Left lobe of liver (tissue), 2 donors: ENCODE data around the gene RGS7. TPM values are rescaled to one million over a fixed set of nuclear protein-coding genes. Genes with fewer than 3 reads are reported as not detected.
"Not testable (repeated sequence)": the region's sequence is repeated elsewhere in the genome, so short reads cannot be mapped to it uniquely, and the experiment has no call there.

ENCODE experiments used
- ATAC-seq: fragments of 200-7000 bp; cut with Tn5 transposase; one replicate; pipeline ENCODE4 v1.9.1; 2020; ENCODE audit warnings: mild to moderate bottlenecking, moderate library complexity
- DNase-seq: peaks from one replicate; pipeline ENCODE4 v3.0.0-alpha.2; 2020; ENCODE audit warnings: low spot score
- total RNA-seq: library from RNA; stranded (reverse); gene quantifications from one replicate; pipeline ENCODE4 v1.2.1, GENCODE V29; 2021
- donor health status: DM: no; HTN: no; CAD: no; lungs with moderate emphysema.
- donor health status: DM: no; HTN: yes; CAD: no.

The RGS7 gene
- total RNA-seq, 1 donor from 2014 or later, result 0.18 TPM

- ATAC-seq, result no peak
- no peak for DNase-seq
These were observed 82.3 kb downstream of the RGS7 start for GRCh38 chr1:241274693-241275092.

- DNase-seq, result no peak
- ATAC-seq, result no peak
These were observed 84.2 kb downstream of the RGS7 start for GRCh38 chr1:241272828-241273227.

GRCh38 chr1:241271427-241271826 is 85.6 kb downstream of the RGS7 start:
- DNase-seq, result no peak
- no peak for ATAC-seq

GRCh38 chr1:241270016-241270415 is 87.0 kb downstream of the RGS7 start:
- ATAC-seq (no peak), DNase-seq (no peak)

DNA sequence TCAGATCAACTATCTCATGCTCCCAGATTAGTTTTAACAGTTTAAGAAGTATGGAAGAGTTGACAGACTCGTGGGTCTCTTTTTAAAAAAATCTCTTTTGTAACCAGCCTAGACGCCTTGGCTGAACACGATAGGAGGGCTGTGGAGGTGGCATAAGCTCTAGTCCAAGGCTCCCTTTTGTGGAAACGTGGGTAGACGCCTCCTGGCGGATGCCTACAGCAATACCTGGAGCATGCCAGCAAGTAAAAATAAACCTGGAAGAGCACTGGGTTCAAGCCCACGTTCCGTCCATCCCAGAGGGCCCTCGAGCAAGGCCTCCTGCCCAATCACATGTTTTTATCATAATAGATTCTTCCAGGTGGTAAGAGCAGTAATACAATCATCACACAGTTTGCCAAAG is 87.9 kb downstream of the RGS7 start:
- no peak for DNase-seq
- ATAC-seq, result peak; percentile 74

DNA sequence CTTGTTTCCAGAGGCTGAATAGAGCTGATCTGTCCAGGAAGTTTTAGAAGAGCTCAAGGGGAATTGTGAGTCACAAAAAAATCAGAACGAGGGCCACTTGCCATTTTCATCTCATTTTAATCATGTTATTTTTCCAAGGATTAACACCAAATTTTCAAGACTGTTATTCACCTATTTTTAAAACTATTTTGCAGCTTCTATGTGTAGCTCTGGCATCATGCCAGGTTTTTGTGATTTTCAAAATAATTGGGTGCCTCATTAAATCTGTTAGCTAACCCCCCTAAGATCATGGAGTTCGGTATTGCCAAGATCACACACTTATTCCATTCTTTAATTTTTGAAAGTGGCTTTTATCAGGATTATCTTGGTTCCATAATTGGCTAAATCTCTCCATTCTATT is 90.9 kb downstream of the RGS7 start:
- DNase-seq, result no peak
- no peak for ATAC-seq

DNA sequence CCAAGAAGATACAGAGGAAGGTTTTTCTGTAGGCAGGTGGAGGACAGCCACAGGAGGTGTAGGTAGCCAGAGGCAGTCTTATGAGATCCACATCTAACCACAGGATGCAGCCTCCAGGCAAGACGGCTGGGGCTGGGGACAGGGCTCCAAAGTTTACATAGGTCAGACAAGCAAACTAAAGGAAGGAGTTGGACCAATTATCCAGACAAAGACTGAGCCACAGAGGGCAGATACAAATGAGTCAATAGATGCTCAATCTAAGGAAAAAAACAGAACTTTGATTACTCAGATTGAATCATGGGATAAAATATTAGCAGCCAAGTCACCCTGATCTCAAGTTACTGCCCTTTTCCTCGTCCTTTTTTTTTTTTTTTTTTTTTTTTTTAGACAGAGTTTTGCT is 91.6 kb downstream of the RGS7 start:
- no peak for DNase-seq

GRCh38 chr1:241263346-241263745 is 93.7 kb downstream of the RGS7 start:
- ATAC-seq, result no peak
- no peak for DNase-seq

More for the DNA sequence above, 91.6 kb downstream of the RGS7 start:
- ATAC-seq, result no peak

DNA sequence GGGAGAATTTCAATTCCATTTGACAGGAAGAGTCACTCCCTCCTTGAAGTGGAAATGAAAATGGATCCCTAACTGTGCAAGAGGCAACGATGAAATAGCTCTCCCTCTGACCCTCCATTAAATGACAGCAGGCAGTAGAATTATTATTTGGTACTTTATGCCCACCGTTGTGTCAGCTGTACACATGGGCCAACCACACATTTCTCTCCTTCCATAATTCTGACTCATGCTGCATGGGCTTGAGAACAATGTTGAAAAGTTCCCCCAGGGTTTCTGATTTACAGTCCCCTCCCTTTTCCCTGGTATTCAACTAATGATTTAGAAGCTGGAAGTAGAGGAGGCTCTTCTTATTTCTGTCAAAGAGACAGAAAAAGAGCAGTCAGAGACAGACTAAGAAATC is 103.5 kb downstream of the RGS7 start:
- ATAC-seq (no peak), DNase-seq (no peak)

- DNase-seq (no peak), ATAC-seq (no peak)
These were observed 106.5 kb downstream of the RGS7 start for GRCh38 chr1:241250465-241250864.

GRCh38 chr1:241240069-241240468 is 116.9 kb downstream of the RGS7 start:
- ATAC-seq (no peak), DNase-seq (no peak)

GRCh38 chr1:241237873-241238272 is 119.1 kb downstream of the RGS7 start:
- ATAC-seq, result no peak
- no peak for DNase-seq

DNA sequence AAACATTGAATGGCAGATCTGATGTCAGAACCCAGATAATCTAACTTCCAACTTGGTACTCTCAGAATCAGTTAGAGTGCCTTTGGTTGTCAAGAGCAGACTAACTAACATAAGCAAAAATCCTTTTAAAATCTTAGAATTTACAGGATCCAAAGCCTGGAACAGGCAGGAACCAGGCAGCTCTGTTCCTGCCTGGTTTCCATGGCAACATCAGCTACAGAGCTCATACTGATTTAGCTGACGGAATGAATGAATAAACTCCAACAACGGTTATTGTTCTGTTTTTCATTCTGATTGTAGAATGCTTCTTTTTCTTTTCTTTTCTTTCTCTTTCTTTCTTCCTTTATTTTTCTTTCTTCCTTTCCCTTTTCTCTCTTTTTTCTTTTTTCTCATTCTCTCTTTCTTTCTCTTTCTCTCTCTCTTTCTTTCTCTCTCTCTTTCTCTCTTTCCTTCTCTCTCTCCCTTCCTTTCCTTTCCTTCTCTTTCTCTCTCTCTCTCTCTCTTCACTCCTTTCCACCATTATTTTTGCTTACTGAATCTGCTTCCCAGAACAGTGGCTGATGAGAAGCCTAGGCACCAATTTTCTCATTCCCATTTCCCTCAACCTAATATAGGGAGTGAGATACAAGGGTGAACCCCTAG is 121.6 kb downstream of the RGS7 start:
- ATAC-seq (no peak), DNase-seq (no peak)

GRCh38 chr1:241229711-241230110 is 127.3 kb downstream of the RGS7 start:
- no peak for DNase-seq

GRCh38 chr1:241229216-241229615 is 127.8 kb downstream of the RGS7 start:
- peak; percentile 83 for ATAC-seq

More at GRCh38 chr1:241229711-241230110, 127.3 kb downstream of the RGS7 start:
- no peak for ATAC-seq

GRCh38 chr1:241228339-241228738 is 128.7 kb downstream of the RGS7 start:
- DNase-seq (no peak), ATAC-seq (no peak)

More at GRCh38 chr1:241229216-241229615, 127.8 kb downstream of the RGS7 start:
- DNase-seq, result peak; percentile 59

DNA sequence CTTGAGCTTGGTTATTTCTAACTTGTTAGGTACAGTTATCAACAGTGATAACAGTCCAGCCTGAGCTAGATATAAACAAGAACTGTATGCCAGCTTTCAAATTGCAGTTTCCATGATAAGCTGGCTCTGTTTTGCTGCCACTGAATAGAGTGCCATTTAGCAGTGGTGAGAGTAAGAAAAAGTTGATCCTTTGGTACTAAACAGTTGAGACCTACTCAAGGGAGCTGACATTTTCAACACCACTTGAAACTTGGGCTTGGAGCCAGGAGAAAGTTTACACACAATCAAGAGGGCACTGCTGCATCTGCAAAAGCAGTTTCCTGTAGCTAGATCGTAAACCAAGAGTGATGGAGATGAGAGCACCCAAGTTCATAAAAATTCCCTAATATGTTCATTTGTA is 131.3 kb downstream of the RGS7 start:
- no peak for DNase-seq
- ATAC-seq, result no peak

GRCh38 chr1:241224189-241224588 is 132.8 kb downstream of the RGS7 start:
- not testable (repeated sequence) for ATAC-seq, DNase-seq

GRCh38 chr1:241222813-241223212 is 134.2 kb downstream of the RGS7 start:
- not testable (repeated sequence) for ATAC-seq, DNase-seq

- DNase-seq, result no peak
- no peak for ATAC-seq
These were observed 135.7 kb downstream of the RGS7 start for GRCh38 chr1:241221319-241221718.

DNA sequence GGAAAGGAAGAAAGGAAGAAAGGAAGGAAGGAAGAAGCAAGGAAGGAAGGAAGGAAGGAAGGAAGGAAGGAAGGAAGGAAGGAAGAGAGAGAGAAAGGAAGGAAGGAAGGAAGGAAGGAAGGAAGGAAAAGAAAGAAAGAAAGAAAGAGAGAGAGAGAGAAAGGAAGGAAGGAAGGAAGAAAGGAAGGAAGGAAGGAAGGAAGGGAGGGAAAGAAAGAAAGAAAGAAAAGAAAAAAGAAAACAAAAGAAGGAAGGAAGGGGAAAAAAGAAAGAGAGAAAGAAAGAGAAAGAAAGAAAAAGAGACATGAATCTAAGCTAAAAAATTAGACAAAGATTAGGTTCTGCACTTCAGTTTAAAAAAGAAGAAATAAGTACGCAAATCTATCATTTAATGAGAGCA is 136.1 kb downstream of the RGS7 start:
- not testable (repeated sequence) for ATAC-seq, DNase-seq

GRCh38 chr1:241219449-241219848 is 137.6 kb downstream of the RGS7 start:
- no peak for DNase-seq
- no peak for ATAC-seq

DNA sequence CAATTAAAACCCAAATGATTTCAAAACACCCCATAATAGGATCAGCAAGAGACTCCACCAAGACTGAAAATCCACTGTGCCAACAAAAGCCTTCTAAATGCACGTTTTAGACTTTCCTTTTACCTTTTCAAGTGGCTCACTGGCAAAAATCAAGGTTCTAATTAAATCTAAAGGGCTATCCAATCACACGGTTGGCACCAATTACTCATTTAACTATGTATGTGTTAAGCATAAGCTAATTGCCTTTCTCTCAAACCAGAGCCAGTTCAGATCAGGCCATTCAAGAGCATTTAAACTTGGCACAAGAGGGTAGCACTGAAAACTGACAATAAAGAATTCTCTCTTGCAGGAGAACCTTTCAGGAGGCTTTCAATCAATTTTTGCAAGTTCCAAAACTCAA is 139.5 kb downstream of the RGS7 start:
- no peak for DNase-seq
- no peak for ATAC-seq
